ENCODE data around the gene NMNAT2.

NMNAT2 gene

DNA sequence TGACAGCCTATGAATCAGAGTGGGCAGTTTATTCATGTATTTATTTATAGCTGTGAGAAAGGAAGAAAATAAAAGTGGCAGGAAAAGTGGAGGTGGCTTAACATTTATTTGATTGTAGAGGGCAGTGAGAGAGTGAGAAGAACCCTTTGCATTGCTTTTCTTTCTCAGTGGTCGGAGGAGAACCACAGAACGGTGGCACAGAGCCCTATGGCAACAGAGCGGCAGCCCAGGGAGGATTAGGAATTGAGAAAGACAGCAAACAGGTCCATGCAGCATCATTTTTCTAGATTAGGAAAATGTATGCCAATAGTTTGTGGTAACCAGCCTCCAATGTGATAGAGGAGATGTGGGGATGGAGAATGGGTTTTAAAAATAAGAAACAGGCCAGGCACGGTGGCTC is 53.1 kb downstream of the NMNAT2 start:
- TF ChIP-seq FOXP2 (optimal IDR thresholded peaks at IDR 0.05; ENCODE audit: borderline replicate concordance, extremely low read depth, extremely low read length, insufficient read depth) = no peak
- no peak for TF ChIP-seq TAF1 (IDR thresholded peaks at IDR 0.05; ENCODE audit: borderline replicate concordance, insufficient read depth, low read length)
- no peak for TF ChIP-seq SIN3A (IDR thresholded peaks at IDR 0.05; ENCODE audit: borderline replicate concordance, insufficient read depth, low read length)
- TF ChIP-seq POLR2AphosphoS5 (IDR thresholded peaks at IDR 0.05; ENCODE audit: low read depth, low read length) = no peak
- TF ChIP-seq, protein P1, sequence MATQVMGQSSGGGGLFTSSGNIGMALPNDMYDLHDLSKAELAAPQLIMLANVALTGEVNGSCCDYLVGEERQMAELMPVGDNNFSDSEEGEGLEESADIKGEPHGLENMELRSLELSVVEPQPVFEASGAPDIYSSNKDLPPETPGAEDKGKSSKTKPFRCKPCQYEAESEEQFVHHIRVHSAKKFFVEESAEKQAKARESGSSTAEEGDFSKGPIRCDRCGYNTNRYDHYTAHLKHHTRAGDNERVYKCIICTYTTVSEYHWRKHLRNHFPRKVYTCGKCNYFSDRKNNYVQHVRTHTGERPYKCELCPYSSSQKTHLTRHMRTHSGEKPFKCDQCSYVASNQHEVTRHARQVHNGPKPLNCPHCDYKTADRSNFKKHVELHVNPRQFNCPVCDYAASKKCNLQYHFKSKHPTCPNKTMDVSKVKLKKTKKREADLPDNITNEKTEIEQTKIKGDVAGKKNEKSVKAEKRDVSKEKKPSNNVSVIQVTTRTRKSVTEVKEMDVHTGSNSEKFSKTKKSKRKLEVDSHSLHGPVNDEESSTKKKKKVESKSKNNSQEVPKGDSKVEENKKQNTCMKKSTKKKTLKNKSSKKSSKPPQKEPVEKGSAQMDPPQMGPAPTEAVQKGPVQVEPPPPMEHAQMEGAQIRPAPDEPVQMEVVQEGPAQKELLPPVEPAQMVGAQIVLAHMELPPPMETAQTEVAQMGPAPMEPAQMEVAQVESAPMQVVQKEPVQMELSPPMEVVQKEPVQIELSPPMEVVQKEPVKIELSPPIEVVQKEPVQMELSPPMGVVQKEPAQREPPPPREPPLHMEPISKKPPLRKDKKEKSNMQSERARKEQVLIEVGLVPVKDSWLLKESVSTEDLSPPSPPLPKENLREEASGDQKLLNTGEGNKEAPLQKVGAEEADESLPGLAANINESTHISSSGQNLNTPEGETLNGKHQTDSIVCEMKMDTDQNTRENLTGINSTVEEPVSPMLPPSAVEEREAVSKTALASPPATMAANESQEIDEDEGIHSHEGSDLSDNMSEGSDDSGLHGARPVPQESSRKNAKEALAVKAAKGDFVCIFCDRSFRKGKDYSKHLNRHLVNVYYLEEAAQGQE (IDR thresholded peaks at IDR 0.05; ENCODE audit: insufficient read depth in 1 of 2, low read depth in 2 of 2, low read length in 2 of 2) = no peak

DNA sequence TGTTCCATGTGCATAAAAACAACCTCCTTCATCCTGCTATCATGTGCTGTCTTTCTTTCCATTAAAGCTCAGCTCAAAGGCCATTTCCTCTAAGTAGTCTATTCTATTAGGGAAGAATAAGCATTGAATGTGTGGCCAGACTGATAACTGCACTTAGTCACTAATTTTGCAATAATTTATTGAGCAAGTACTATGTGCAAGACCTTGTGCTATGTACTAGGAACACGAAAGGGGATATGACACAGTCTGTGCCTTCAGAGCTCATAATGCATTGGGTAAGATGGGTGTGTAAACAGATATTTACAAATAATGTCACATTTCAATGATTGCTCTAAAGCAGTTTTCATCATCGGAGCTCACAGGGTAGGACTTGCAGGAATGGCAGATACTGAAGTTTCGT is 54.2 kb downstream of the NMNAT2 start:
- TF ChIP-seq TAF1 (IDR thresholded peaks at IDR 0.05; ENCODE audit: borderline replicate concordance, insufficient read depth, low read length) (no peak), POLR2AphosphoS5 (IDR thresholded peaks at IDR 0.05; ENCODE audit: low read depth, low read length) (no peak), FOXP2 (optimal IDR thresholded peaks at IDR 0.05; ENCODE audit: borderline replicate concordance, extremely low read depth, extremely low read length, insufficient read depth) (no peak), SIN3A (IDR thresholded peaks at IDR 0.05; ENCODE audit: borderline replicate concordance, insufficient read depth, low read length) (no peak)
- TF ChIP-seq, protein P1 (IDR thresholded peaks at IDR 0.05; ENCODE audit: insufficient read depth in 1 of 2, low read depth in 2 of 2, low read length in 2 of 2) = no peak

DNA sequence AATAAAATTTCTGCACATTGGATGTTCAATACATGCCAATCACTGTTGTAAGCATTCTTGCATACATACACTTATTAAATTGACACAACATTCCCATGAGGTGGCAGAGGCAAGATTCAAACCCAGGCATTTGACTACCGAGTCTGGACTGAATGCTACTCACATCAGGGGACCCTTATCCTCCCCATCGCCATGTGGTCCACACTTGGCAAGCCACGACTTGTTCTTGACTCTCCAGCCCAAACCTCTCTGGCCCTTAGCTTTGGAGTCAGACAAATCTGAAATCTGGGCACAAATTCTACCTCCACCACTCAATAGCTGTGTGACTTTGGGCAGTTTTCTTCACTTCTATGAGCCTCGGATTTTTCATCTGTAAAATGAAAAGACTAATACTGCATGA is 57.1 kb downstream of the NMNAT2 start:
- TF ChIP-seq, protein P1 (IDR thresholded peaks at IDR 0.05; ENCODE audit: insufficient read depth in 1 of 2, low read depth in 2 of 2, low read length in 2 of 2) = no peak
- TF ChIP-seq TAF1 (IDR thresholded peaks at IDR 0.05; ENCODE audit: borderline replicate concordance, insufficient read depth, low read length) = no peak
- TF ChIP-seq POLR2AphosphoS5 (IDR thresholded peaks at IDR 0.05; ENCODE audit: low read depth, low read length) = no peak
- no peak for TF ChIP-seq SIN3A (IDR thresholded peaks at IDR 0.05; ENCODE audit: borderline replicate concordance, insufficient read depth, low read length)
- TF ChIP-seq FOXP2 (optimal IDR thresholded peaks at IDR 0.05; ENCODE audit: borderline replicate concordance, extremely low read depth, extremely low read length, insufficient read depth) = no peak

DNA sequence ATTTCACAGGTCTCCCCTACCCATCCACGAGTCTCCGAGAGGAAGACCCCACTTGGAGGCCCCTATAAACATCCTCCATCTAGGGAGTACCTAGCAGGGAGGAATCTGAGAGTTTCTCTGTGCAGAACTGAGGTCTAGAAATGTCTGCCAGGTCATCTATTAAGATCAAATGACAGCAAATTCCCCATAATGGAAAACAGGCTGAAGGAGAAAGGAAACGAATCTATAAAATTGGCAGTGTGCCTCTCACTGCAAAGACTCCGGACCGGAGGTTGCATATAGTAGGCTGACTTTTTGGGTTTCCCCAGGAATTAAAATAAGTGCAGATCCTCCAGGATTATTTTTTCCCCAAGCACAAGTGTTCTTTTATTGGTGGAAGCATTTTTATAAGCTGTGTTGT is 57.7 kb downstream of the NMNAT2 start:
- TF ChIP-seq TAF1 (IDR thresholded peaks at IDR 0.05; ENCODE audit: borderline replicate concordance, insufficient read depth, low read length) (no peak), FOXP2 (optimal IDR thresholded peaks at IDR 0.05; ENCODE audit: borderline replicate concordance, extremely low read depth, extremely low read length, insufficient read depth) (no peak), POLR2AphosphoS5 (IDR thresholded peaks at IDR 0.05; ENCODE audit: low read depth, low read length) (no peak), SIN3A (IDR thresholded peaks at IDR 0.05; ENCODE audit: borderline replicate concordance, insufficient read depth, low read length) (no peak)
- TF ChIP-seq, protein P1 (IDR thresholded peaks at IDR 0.05; ENCODE audit: insufficient read depth in 1 of 2, low read depth in 2 of 2, low read length in 2 of 2) = no peak; a peak in 1 of 4 replicates

Measured in PFSK-1 (cell line).